SK-N-SH (cell line): ENCODE measurements around the gene POP5. TPM values are rescaled to one million over a fixed set of nuclear protein-coding genes. Genes with fewer than 3 reads are reported as not detected.

ENCODE experiments used
- CTCF ChIA-PET: fragments of 300-600, 350-600 bp; formaldehyde crosslinking; extraction: SDS; loops from one replicate; lab custom pipeline; 2021; lab: Yijun Ruan, JAX
- POLR2A ChIA-PET: fragments of 350-600 bp; sonication (Branson Sonifier 250); formaldehyde crosslinking; extraction: SDS; loops from one replicate; lab custom pipeline; 2020; ENCODE audit warnings: antibody characterized with exemption, inconsistent platforms; lab: Yijun Ruan, JAX
- DNase-seq: peaks from one replicate; pipeline ENCODE4 v3.0.0; 2012
- H2AFZ ChIP-seq: fragments of 200-600 bp; sonication (generic); 2 replicates; pipeline ENCODE4 v1.8.1; 2016; ENCODE audit warnings: antibody characterized with exemption, mild to moderate bottlenecking, low read depth
- H3F3A ChIP-seq: fragments of 200-600 bp; sonication (generic); replicated peaks from 2 replicates; pipeline ENCODE3; 2016; ENCODE audit warnings: antibody characterized with exemption, mild to moderate bottlenecking; ENCODE audit not compliant: insufficient read depth
- H3K27ac ChIP-seq, 2 experiments: fragments of 200-500 bp in 1 of 2; fragments of 200-600 bp in 1 of 2; sonication (Bioruptor generic) in 1 of 2; sonication (generic), shearing (Covaris generic) in 1 of 2; 2 replicates each; pipeline versions ENCODE4 v1.5.1 to v1.6.1; 2014 to 2016; ENCODE audit warnings: low read depth in 2 of 2, inconsistent platforms in 1 of 2, low read length in 1 of 2, mild to moderate bottlenecking in 1 of 2, mixed read lengths in 1 of 2
- H3K27me3 ChIP-seq: fragments of 200-600 bp; sonication (generic), shearing (Covaris generic); 2 replicates; pipeline ENCODE4 v1.6.1; 2016; ENCODE audit warnings: mixed run types; ENCODE audit not compliant: insufficient read depth
- H3K36me3 ChIP-seq, 2 experiments: fragments of 200-500 bp in 1 of 2; fragments of 200-600 bp in 1 of 2; sonication (Bioruptor generic) in 1 of 2; sonication (generic) in 1 of 2; replicated peaks in 1 of 2; 2 replicates each; pipeline versions ENCODE3 to v1.5.1; 2014 to 2016; ENCODE audit warnings: low read length in 1 of 2, mild to moderate bottlenecking in 1 of 2; ENCODE audit not compliant: insufficient read depth in 2 of 2, control insufficient read depth in 1 of 2
- H3K4me1 ChIP-seq, 2 experiments: fragments of 200-500 bp in 1 of 2; fragments of 200-600 bp in 1 of 2; sonication (Bioruptor generic) in 1 of 2; sonication (generic), shearing (Covaris generic) in 1 of 2; 2 replicates each; pipeline versions ENCODE4 v1.5.1 to v1.6.1; 2014 to 2016; ENCODE audit warnings: low read depth in 1 of 2, low read length in 1 of 2, mixed run types in 1 of 2; ENCODE audit not compliant: insufficient read depth in 2 of 2, control insufficient read depth in 1 of 2
- H3K4me2 ChIP-seq: fragments of 200-600 bp; sonication (generic), shearing (Covaris generic); 2 replicates; pipeline ENCODE4 v1.6.1; 2017; ENCODE audit warnings: mixed run types
- H3K4me3 ChIP-seq, 2 experiments: fragments of 200-500 bp in 1 of 2; fragments of 200-600 bp in 1 of 2; sonication (Bioruptor generic) in 1 of 2; sonication (generic), shearing (Covaris generic) in 1 of 2; 2 replicates each; pipeline versions ENCODE4 v1.5.1 to v1.8.1; 2014 to 2016; ENCODE audit warnings: low read depth in 2 of 2, inconsistent platforms in 1 of 2, low read length in 1 of 2, mild to moderate bottlenecking in 1 of 2, mixed read lengths in 1 of 2, moderate library complexity in 1 of 2
- H3K79me2 ChIP-seq: fragments of 200-600 bp; sonication (generic); 2 replicates; pipeline ENCODE4 v1.8.1; 2017; ENCODE audit warnings: mild to moderate bottlenecking; ENCODE audit not compliant: insufficient read depth
- H3K9ac ChIP-seq: fragments of 200-600 bp; sonication (generic); 2 replicates; pipeline ENCODE4 v1.6.1; 2017; ENCODE audit warnings: mixed run types
- H3K9me2 ChIP-seq: fragments of 200-600 bp; sonication (generic); 2 replicates; pipeline ENCODE4 v1.6.1; 2017; ENCODE audit warnings: mixed run types
- H3K9me3 ChIP-seq: fragments of 200-600 bp; sonication (generic); 2 replicates; pipeline ENCODE4 v1.6.1; 2017; ENCODE audit warnings: mixed run types, mild to moderate bottlenecking, moderate library complexity
- H4K20me1 ChIP-seq: fragments of 200-600 bp; sonication (generic); 2 replicates; pipeline ENCODE4 v1.6.1; 2017; ENCODE audit warnings: mild to moderate bottlenecking, mixed run types; ENCODE audit not compliant: insufficient read depth
- EZH2phosphoT487 ChIP-seq: fragments of 200-600 bp; sonication (generic); IDR thresholded peaks from 2 replicates; pipeline ENCODE4 v1.6.1; 2017; ENCODE audit warnings: low read depth, mixed run types, mild to moderate bottlenecking, antibody characterized with exemption, moderate library complexity, borderline replicate concordance
- GABPA ChIP-seq: IDR thresholded peaks from 2 replicates; pipeline ENCODE4 v1.4.0; 2012; ENCODE audit warnings: low read depth, mild to moderate bottlenecking
- MEF2A ChIP-seq: IDR thresholded peaks from 2 replicates; pipeline ENCODE4 v1.4.0; 2012; ENCODE audit warnings: low read depth, borderline replicate concordance
- MXI1 ChIP-seq: IDR thresholded peaks from 2 replicates; pipeline ENCODE4 v1.6.1; 2012; ENCODE audit warnings: mild to moderate bottlenecking, low read depth, low read length, improper control_type of control experiment
- NFIC ChIP-seq: IDR thresholded peaks from 2 replicates; pipeline ENCODE4 v1.4.0; 2012; ENCODE audit warnings: borderline replicate concordance
- RAD21 ChIP-seq: IDR thresholded peaks from 2 replicates; pipeline ENCODE4 v1.6.1; 2012; ENCODE audit warnings: mild to moderate bottlenecking, low read length
- RCOR1 ChIP-seq: fragments of 150-350 bp; IDR thresholded peaks from 2 replicates; pipeline ENCODE4 v1.6.1; 2017; ENCODE audit warnings: antibody characterized with exemption, low read length
- RFX5 ChIP-seq: IDR thresholded peaks from 2 replicates; pipeline ENCODE4 v1.6.1; 2012; ENCODE audit warnings: mild to moderate bottlenecking, improper control_type of control experiment, low read length
- SIN3A ChIP-seq: IDR thresholded peaks from 2 replicates; pipeline ENCODE4 v1.6.1; 2012; ENCODE audit warnings: low read depth, mild to moderate bottlenecking, low read length, moderate library complexity, borderline replicate concordance
- SMC3 ChIP-seq: IDR thresholded peaks from 2 replicates; pipeline ENCODE4 v1.6.1; 2012; ENCODE audit warnings: low read depth, low read length, improper control_type of control experiment
- TCF12 ChIP-seq: IDR thresholded peaks from 2 replicates; pipeline ENCODE4 v1.4.0; 2012
- TEAD4 ChIP-seq: IDR thresholded peaks from 2 replicates; pipeline ENCODE4 v1.4.0; 2012; ENCODE audit warnings: mild to moderate bottlenecking, borderline replicate concordance; ENCODE audit not compliant: insufficient read depth
- WGBS: methylation state at CpG from one replicate; pipeline ENCODE4 v1.1.6; 2017; ENCODE audit warnings: low lambda C conversion rate; 5-methylcytosine and 5-hydroxymethylcytosine counted together
- polyA plus RNA-seq, 3 experiments: library from polyadenylated mRNA; depleted of rRNA; stranded (reverse); fragments of >200 nt; gene quantifications; 2 replicates each; pipeline ENCODE4 v1.2.3, GENCODE V29; 2012
- TF ChIP-seq, protein P1 (sequence below): fragments of 200-600 bp; sonication (generic); IDR thresholded peaks from 2 replicates; pipeline ENCODE4 v1.6.1; 2017; ENCODE audit warnings: antibody characterized with exemption, mild to moderate bottlenecking, moderate library complexity
- TF ChIP-seq, protein P2 (sequence below): fragments of 150-350 bp; IDR thresholded peaks from 2 replicates; pipeline ENCODE4 v1.6.1; 2016; ENCODE audit warnings: mild to moderate bottlenecking, low read depth, low read length
- TF ChIP-seq, protein P3 (sequence below): fragments of 150-350 bp; IDR thresholded peaks from 2 replicates; pipeline ENCODE4 v1.6.1; 2017; ENCODE audit warnings: antibody characterized with exemption, low read length, low read depth, borderline replicate concordance
- TF ChIP-seq, protein P4 (sequence below): IDR thresholded peaks from 2 replicates; pipeline ENCODE4 v1.4.0; 2012; ENCODE audit warnings: low read depth

The POP5 gene
- polyA plus RNA-seq, 1 of the 3 experiments (the other 2 are of a cell fraction): 129 TPM

GRCh38 chr12:120583478-120584030, 2.4 kb upstream of the POP5 start:
- Histone ChIP-seq H3K9me2 (no peaks in the 10 kb centered on the region), H3F3A (no peaks in the 10 kb centered on the region), H3K27ac (no peak overlapping the region), H3K9ac (no peak overlapping the region), H3K4me2 (0 out of 2 replicates have a peak overlapping the region, but pooled peaks have one; percentile 14), H3K4me1 (peaks cover 0 to 8% of the 10 kb centered on the region in 2 experiments; a peak in 2 of 4 replicates), H3K36me3 (peaks cover 7 to 10% of the 10 kb centered on the region in 2 experiments), H3K27me3 (no peaks in the 10 kb centered on the region), H3K9me3 (no peaks in the 10 kb centered on the region), H3K4me3 (peak overlapping the region in 1 of 2 experiments; percentile 46; a peak in 1 of 4 replicates), H2AFZ (no peak overlapping the region; the same call in 1 of the 2 replicates), H4K20me1 (no peaks in the 10 kb centered on the region), H3K79me2 (peaks cover 15% of the 10 kb centered on the region; the same call in 1 of the 2 replicates)
- TF ChIP-seq RCOR1 (0 out of 2 replicates have a peak, but pooled peaks have one; percentile 5), RAD21 (peak; percentile 88), SMC3 (peak; percentile 70), MXI1 (no peak), TEAD4 (no peak)
- TF ChIP-seq, protein P1, sequence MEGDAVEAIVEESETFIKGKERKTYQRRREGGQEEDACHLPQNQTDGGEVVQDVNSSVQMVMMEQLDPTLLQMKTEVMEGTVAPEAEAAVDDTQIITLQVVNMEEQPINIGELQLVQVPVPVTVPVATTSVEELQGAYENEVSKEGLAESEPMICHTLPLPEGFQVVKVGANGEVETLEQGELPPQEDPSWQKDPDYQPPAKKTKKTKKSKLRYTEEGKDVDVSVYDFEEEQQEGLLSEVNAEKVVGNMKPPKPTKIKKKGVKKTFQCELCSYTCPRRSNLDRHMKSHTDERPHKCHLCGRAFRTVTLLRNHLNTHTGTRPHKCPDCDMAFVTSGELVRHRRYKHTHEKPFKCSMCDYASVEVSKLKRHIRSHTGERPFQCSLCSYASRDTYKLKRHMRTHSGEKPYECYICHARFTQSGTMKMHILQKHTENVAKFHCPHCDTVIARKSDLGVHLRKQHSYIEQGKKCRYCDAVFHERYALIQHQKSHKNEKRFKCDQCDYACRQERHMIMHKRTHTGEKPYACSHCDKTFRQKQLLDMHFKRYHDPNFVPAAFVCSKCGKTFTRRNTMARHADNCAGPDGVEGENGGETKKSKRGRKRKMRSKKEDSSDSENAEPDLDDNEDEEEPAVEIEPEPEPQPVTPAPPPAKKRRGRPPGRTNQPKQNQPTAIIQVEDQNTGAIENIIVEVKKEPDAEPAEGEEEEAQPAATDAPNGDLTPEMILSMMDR: peak; percentile 97
- TF ChIP-seq, protein P2, sequence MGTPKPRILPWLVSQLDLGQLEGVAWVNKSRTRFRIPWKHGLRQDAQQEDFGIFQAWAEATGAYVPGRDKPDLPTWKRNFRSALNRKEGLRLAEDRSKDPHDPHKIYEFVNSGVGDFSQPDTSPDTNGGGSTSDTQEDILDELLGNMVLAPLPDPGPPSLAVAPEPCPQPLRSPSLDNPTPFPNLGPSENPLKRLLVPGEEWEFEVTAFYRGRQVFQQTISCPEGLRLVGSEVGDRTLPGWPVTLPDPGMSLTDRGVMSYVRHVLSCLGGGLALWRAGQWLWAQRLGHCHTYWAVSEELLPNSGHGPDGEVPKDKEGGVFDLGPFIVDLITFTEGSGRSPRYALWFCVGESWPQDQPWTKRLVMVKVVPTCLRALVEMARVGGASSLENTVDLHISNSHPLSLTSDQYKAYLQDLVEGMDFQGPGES: no peak
- WGBS: 40% methylated on average over 18 of the region's 20 CpGs
- ChIA-PET POLR2A (no interaction called here), CTCF (interaction anchor here (0.6 to 5.2 kb wide), 57 partner anchors 8 to 644 kb away, joined by 3 to 94 read pairs (median 4); partner anchors contain the start of genes ACADS, CABP1, MLEC and P2RX7)
- DNase-seq: peak; percentile 85

DNA sequence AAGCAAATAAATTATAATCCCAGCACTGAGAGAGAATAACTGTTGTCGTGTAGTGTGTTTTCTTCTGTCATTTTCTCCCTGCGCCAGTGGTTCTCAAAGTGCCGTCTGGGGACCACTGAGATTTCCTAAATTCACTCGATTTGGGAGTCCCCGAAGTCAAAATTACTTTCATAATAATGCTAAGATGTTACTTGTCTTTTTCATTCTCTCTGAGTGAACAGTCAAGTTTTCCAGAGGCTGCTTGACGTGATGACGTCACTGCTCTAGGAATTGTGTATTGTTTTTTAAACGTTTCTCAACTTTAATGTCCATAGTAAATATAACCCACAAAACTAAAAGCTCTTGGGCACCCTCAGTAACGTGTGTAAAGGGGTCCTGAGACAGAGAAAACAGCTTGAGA, 796 bp upstream of the POP5 start:
- TF ChIP-seq SIN3A (no peak), TCF12 (no peak), EZH2phosphoT487 (no peak), NFIC (no peak), GABPA (no peak), TEAD4 (no peak), MEF2A (no peak), RFX5 (no peak)
- TF ChIP-seq, protein P3, sequence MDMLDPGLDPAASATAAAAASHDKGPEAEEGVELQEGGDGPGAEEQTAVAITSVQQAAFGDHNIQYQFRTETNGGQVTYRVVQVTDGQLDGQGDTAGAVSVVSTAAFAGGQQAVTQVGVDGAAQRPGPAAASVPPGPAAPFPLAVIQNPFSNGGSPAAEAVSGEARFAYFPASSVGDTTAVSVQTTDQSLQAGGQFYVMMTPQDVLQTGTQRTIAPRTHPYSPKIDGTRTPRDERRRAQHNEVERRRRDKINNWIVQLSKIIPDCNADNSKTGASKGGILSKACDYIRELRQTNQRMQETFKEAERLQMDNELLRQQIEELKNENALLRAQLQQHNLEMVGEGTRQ: no peak
- TF ChIP-seq, protein P4, sequence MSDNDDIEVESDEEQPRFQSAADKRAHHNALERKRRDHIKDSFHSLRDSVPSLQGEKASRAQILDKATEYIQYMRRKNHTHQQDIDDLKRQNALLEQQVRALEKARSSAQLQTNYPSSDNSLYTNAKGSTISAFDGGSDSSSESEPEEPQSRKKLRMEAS: no peak
- TF ChIP-seq, all 33 proteins: peak for 0
- peak overlapping the region; percentile 78 for H2AFZ ChIP-seq
- H3K4me3 ChIP-seq: peak overlapping the region; percentile 82 to 97
- no peaks in the 10 kb centered on the region for H3K27me3 ChIP-seq
- H3K79me2 ChIP-seq: peaks cover 15% of the 10 kb centered on the region; the same call in 1 of the 2 replicates
- 16% methylated on average over 9 of the region's 9 CpGs for WGBS
- no peaks in the 10 kb centered on the region for H3K9me2 ChIP-seq
- peaks cover 14 to 20% of the 10 kb centered on the region in 2 experiments for H3K36me3 ChIP-seq
- H3F3A ChIP-seq: no peaks in the 10 kb centered on the region
- CTCF ChIA-PET: interaction anchor here (0.7 to 5.2 kb wide), 26 partner anchors 10 to 575 kb away, joined by 3 to 94 read pairs (median 6); partner anchors contain the start of genes ACADS, CABP1, MLEC and UNC119B
- H3K9ac ChIP-seq: peak overlapping the region; percentile 48
- H3K4me2 ChIP-seq: peak overlapping the region; percentile 81
- H3K4me1 ChIP-seq: peaks cover 0 to 8% of the 10 kb centered on the region in 2 experiments; a peak in 2 of 4 replicates
- H3K9me3 ChIP-seq: no peaks in the 10 kb centered on the region
- H4K20me1 ChIP-seq: no peaks in the 10 kb centered on the region
- DNase-seq: no peak
- POLR2A ChIA-PET: interaction anchor here (1.0 kb wide), 1 partner anchor 27 kb away, joined by 4 read pairs; no protein-coding TSS in a partner anchor
- H3K27ac ChIP-seq: peak overlapping the region; percentile 25 to 67; a peak in 2 of 4 replicates
